ENCODE measurements around the gene ARHGEF7. TPM values are rescaled to one million over a fixed set of nuclear protein-coding genes. Genes with fewer than 3 reads are reported as not detected.

The ARHGEF7 gene
- total and polyA plus RNA-seq, 2 experiments from 2014 or later = 23.6 to 58.9 TPM

- Mint-ChIP-seq H3K36me3 (ENCODE audit: low read depth) (no peaks in the 10 kb centered on the region), H3K27me3 (ENCODE audit: insufficient read depth, low read depth, poor library complexity) (peaks cover 25% of the 10 kb centered on the region), H3K4me1 (peaks cover 94% of the 10 kb centered on the region), H3K4me3 (peak overlapping the region; percentile 53), H3K27ac (peak overlapping the region; percentile 84), H3K9me3 (no peaks in the 10 kb centered on the region; the same call in 2 of the 3 replicates)
- Histone ChIP-seq H2AFZ (no peak overlapping the region), H3K4me3 (peak overlapping the region; percentile 2; the same call in 1 of the 2 replicates), H3K9me2 (ENCODE audit: insufficient read depth) (no peaks in the 10 kb centered on the region), H3K27ac (ENCODE audit: low read depth) (peak overlapping the region; percentile 23), H3K36me3 (ENCODE audit: insufficient read depth) (no peaks in the 10 kb centered on the region), H3K79me2 (replicated peaks; ENCODE audit: insufficient read depth) (peaks cover 87% of the 10 kb centered on the region), H3K4me1 (ENCODE audit: insufficient read depth) (peaks cover 82% of the 10 kb centered on the region), H3K4me2 (peak overlapping the region; percentile 64), H3F3A (replicated peaks; ENCODE audit: low read depth) (peaks cover 4% of the 10 kb centered on the region; the same call in 1 of the 2 replicates), H4K20me1 (replicated peaks; ENCODE audit: insufficient read depth) (peaks cover 21% of the 10 kb centered on the region), H3K27me3 (ENCODE audit: insufficient read depth) (no peaks in the 10 kb centered on the region)
- DNase-seq (ENCODE audit: low spot score) = peak; percentile 64
- TF ChIP-seq JUNB (IDR thresholded peaks at IDR 0.05; ENCODE audit: unreplicated experiment) (no peak), POLR2AphosphoS5 (IDR thresholded peaks at IDR 0.05; ENCODE audit: low read depth) (no peak), ZNF331 (CRISPR knock-in tag; IDR thresholded peaks at IDR 0.05; ENCODE audit: low read depth) (no peak), EZH2phosphoT487 (IDR thresholded peaks at IDR 0.05; ENCODE audit: unreplicated experiment) (no peak), ZNF462 (CRISPR knock-in tag; IDR thresholded peaks at IDR 0.05) (no peak), EZH2 (IDR thresholded peaks at IDR 0.05; ENCODE audit: low read depth, unreplicated experiment) (no peak), ZNF114 (CRISPR knock-in tag; IDR thresholded peaks at IDR 0.05) (no peak), CREB1 (CRISPR knock-in tag; IDR thresholded peaks at IDR 0.05; ENCODE audit: low read depth) (no peak), REST (IDR thresholded peaks at IDR 0.05; ENCODE audit: unreplicated experiment) (no peak), ETS1 (IDR thresholded peaks at IDR 0.05) (no peak), STAT1 (IDR thresholded peaks at IDR 0.05; ENCODE audit: unreplicated experiment) (no peak)
- ATAC-seq = peak; percentile 53
Observed at GRCh38 chr13:111215081-111216047, 100.3 kb downstream of the ARHGEF7 start.

Measured in GM23338 (cell line).